C4-2B (cell line): ENCODE results near the gene PLSCR5.

ENCODE experiments used
- CTCF ChIP-seq: fragments of 450-650 bp; conservative IDR thresholded peaks from 2 replicates; pipeline ENCODE4 v1.5.1; 2017; ENCODE audit warnings: mild to moderate bottlenecking
- ZFX ChIP-seq: fragments of 450-650 bp; IDR thresholded peaks from 2 replicates; pipeline ENCODE4 v1.6.1; 2017

GRCh38 chr3:146569314-146569713, 35.8 kb downstream of the PLSCR5 start:
- TF ChIP-seq CTCF, result no peak
- TF ChIP-seq ZFX, result no peak
